A549 (cell line): ENCODE data around the gene GAL3ST2. TPM values are rescaled to one million over a fixed set of nuclear protein-coding genes. Genes with fewer than 3 reads are reported as not detected.
"Not testable (repeated sequence)": the region's sequence is repeated elsewhere in the genome, so short reads cannot be mapped to it uniquely, and the experiment has no call there.

ENCODE experiments used
- ATAC-seq, 2 experiments: fragments of 200-7000 bp in 1 of 2; fragments of >200 bp in 1 of 2; cut with Nextera tagmentation in 1 of 2; cut with Tn5 transposase in 1 of 2; 3 replicates each; pipeline versions ENCODE4 v1.8.0 to v1.9.1; 2018 to 2020; ENCODE audit warnings: mild to moderate bottlenecking in 1 of 2, moderate library complexity in 1 of 2
- CTCF ChIA-PET: fragments of 300-600 bp; sonication (Branson Sonifier 250); formaldehyde crosslinking; extraction: SDS; loops from one replicate; lab custom pipeline; 2021; ENCODE audit warnings: antibody characterized with exemption, inconsistent platforms; lab: Yijun Ruan, JAX
- POLR2A ChIA-PET: fragments of 350-600 bp; formaldehyde crosslinking; extraction: SDS; loops from one replicate; lab custom pipeline; 2021; ENCODE audit warnings: antibody characterized with exemption, inconsistent platforms; lab: Yijun Ruan, JAX
- DNase-seq, 2 experiments: peaks; one replicate each; pipeline versions ENCODE4 v3.0.0 to v3.0.0-alpha.2; 2011 to 2016; ENCODE audit warnings: low read depth in 1 of 2, low spot score in 1 of 2
- FAIRE-seq: peaks from 2 replicates; lab custom pipeline; 2011; peaks lifted over from hg19 to GRCh38; lab: Jason Lieb, UNC
- H3K27ac ChIP-seq, 2 experiments: fragments of >200 bp; sonication (Bioruptor Twin); formaldehyde crosslinking; 3 replicates each; pipeline ENCODE4 v1.5.1; 2016 to 2017
- H3K4me1 ChIP-seq: fragments of >200 bp; sonication (Bioruptor Twin); formaldehyde crosslinking; 3 replicates; pipeline ENCODE4 v1.6.1; 2016
- H3K4me2 ChIP-seq: fragments of >200 bp; sonication (Bioruptor Twin); formaldehyde crosslinking; 3 replicates; pipeline ENCODE4 v1.6.1; 2016
- H3K4me3 ChIP-seq: fragments of >200 bp; sonication (Bioruptor Twin); formaldehyde crosslinking; 3 replicates; pipeline ENCODE4 v1.5.1; 2016
- H3K9me3 ChIP-seq: fragments of >200 bp; sonication (Bioruptor Twin); formaldehyde crosslinking; 3 replicates; pipeline ENCODE4 v1.6.1; 2016
- CBX8 ChIP-seq: fragments of 200-600 bp; sonication (generic); IDR thresholded peaks from 2 replicates; pipeline ENCODE4 v1.6.1; 2016
- CTCF ChIP-seq: fragments of >200 bp; sonication (Bioruptor Twin); formaldehyde crosslinking; IDR thresholded peaks from 3 replicates; pipeline ENCODE4 v1.5.1; 2016
- E2F6 ChIP-seq: IDR thresholded peaks from 2 replicates; pipeline ENCODE4 v1.6.1; 2012; ENCODE audit warnings: low read depth, borderline replicate concordance
- EHMT2 ChIP-seq: fragments of 200-600 bp; sonication (generic); IDR thresholded peaks from 2 replicates; pipeline ENCODE4 v1.6.1; 2016; ENCODE audit warnings: antibody characterized with exemption, low read depth, mild to moderate bottlenecking, moderate library complexity
- EP300 ChIP-seq, 2 experiments: fragments of >200 bp; sonication (Bioruptor Twin); formaldehyde crosslinking; IDR thresholded peaks; 2 replicates in 1 of 2; 3 replicates in 1 of 2; pipeline ENCODE4 v1.6.1; 2016 to 2017
- HOXA7 ChIP-seq: fragments of 250-450 bp; sonication (Bioruptor Pico); IDR thresholded peaks from 2 replicates; pipeline ENCODE4 v1.5.0; 2020; ENCODE audit warnings: mild to moderate bottlenecking, moderate library complexity
- HOXB13 ChIP-seq: fragments of 250-450 bp; sonication (Bioruptor Pico); IDR thresholded peaks from 2 replicates; pipeline ENCODE4 v1.5.0; 2020; ENCODE audit warnings: low read depth, mild to moderate bottlenecking, moderate library complexity
- KDM1A ChIP-seq: fragments of 200-600 bp; sonication (generic); IDR thresholded peaks from 2 replicates; pipeline ENCODE4 v1.6.1; 2016; ENCODE audit warnings: low read depth, mild to moderate bottlenecking
- MAFK ChIP-seq: fragments of 450-650 bp; IDR thresholded peaks from 2 replicates; pipeline ENCODE4 v1.6.1; 2014; ENCODE audit not compliant: partially characterized antibody
- MYC ChIP-seq: IDR thresholded peaks from 2 replicates; pipeline ENCODE4 v1.6.1; 2012; ENCODE audit warnings: mild to moderate bottlenecking, inconsistent platforms, low read length, improper control_type of control experiment, borderline replicate concordance
- NFE2L2 ChIP-seq: fragments of 150-350 bp; conservative IDR thresholded peaks from 2 replicates; pipeline ENCODE4 v1.6.1; 2014; ENCODE audit warnings: low read length
- RCOR1 ChIP-seq: fragments of 150-350 bp; IDR thresholded peaks from 2 replicates; pipeline ENCODE4 v1.6.1; 2014; ENCODE audit warnings: antibody characterized with exemption, low read length, low read depth
- RNF2 ChIP-seq: fragments of 200-600 bp; sonication (generic); IDR thresholded peaks from 2 replicates; pipeline ENCODE4 v1.6.1; 2016; ENCODE audit warnings: low read depth, mild to moderate bottlenecking, antibody characterized with exemption, moderate library complexity, borderline replicate concordance
- WGBS: methylation state at CpG from one replicate; pipeline ENCODE4 v1.1.6; 2017; ENCODE audit errors: missing lambda C conversion rate; 5-methylcytosine and 5-hydroxymethylcytosine counted together
- polyA plus RNA-seq, 4 experiments: library from polyadenylated mRNA; depleted of rRNA in 3 of 4; stranded (reverse); fragments of >200 nt; fragmentation: RNase III in 1 of 4; extraction: RNeasy Plus Mini Kit Qiagen cat#74134 plus additional on column Dnase treatment in 1 of 4; gene quantifications; 2 replicates in 3 of 4; 3 replicates in 1 of 4; pipeline ENCODE4 v1.2.3, GENCODE V29; 2011 to 2017
- TF ChIP-seq, protein P1 (sequence below): fragments of 150-350 bp; IDR thresholded peaks from 2 replicates; pipeline ENCODE4 v1.6.1; 2014; ENCODE audit warnings: low read depth, mild to moderate bottlenecking, low read length

Gene GAL3ST2
- polyA plus RNA-seq, 2 of the 4 experiments (the other 2 are of a cell fraction): 0.61 TPM; not detected in 1

DNA sequence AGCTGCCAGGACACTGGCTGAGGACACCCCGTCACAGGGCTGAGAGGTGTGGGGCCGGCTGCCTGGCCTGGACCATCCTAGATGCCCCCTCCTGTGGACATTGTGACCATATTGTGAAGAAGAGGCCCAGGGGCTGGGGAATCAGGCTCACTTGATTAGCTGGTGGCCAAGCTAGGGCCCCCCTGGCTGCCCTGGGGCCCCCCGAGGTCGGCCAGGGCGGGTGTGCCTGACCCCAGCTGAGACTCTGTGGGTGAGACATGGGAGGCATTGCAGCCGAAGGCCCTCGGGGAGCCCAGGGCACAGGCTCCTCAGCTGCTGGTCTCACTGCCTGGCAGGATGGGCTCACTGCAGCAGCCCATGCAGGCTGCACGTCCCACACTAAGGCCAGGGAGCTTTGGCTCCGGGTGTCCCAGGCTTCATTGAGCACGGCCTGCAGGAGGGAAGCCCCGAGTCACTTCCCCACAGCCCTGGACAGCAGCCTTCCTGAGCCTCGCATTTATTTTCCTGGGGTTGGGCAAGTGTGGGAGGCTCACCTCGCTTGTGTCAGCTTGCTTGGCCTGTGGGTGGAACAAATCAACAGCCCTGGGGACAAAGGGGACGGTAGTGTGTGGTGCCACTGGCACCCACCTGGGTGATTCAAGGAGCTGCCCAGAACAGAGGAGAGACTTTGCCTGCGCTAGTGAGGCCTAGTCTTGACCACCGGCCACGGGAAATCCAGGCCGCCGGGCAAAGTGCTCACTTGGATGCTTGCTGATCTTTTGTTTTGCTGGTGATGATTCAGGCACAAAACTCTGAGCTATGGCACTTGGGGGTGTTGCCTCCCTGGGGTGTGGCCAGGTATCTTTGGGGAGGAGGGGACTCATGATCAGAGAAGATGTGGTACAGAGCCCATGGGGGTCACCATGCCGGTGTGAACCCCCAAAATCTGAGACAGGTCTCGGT, 1.3 kb downstream of the GAL3ST2 start:
- POLR2A ChIA-PET: no interaction called here
- TF ChIP-seq EHMT2 (no peak), CBX8 (no peak), EP300 (IDR thresholded peaks at IDR 0.05) (no peak), RNF2 (no peak), HOXA7 (CRISPR knock-in tag) (no peak), CTCF (no peak), HOXB13 (CRISPR knock-in tag) (no peak), E2F6 (no peak), MYC (no peak)
- H3K4me2 ChIP-seq: no peak overlapping the region

GRCh38 chr2:241780939-241781569, 4.4 kb downstream of the GAL3ST2 start:
- no peak for TF ChIP-seq NFE2L2
- no peak for TF ChIP-seq KDM1A
- TF ChIP-seq EHMT2: no peak
- TF ChIP-seq RCOR1: no peak
- TF ChIP-seq, protein P1, sequence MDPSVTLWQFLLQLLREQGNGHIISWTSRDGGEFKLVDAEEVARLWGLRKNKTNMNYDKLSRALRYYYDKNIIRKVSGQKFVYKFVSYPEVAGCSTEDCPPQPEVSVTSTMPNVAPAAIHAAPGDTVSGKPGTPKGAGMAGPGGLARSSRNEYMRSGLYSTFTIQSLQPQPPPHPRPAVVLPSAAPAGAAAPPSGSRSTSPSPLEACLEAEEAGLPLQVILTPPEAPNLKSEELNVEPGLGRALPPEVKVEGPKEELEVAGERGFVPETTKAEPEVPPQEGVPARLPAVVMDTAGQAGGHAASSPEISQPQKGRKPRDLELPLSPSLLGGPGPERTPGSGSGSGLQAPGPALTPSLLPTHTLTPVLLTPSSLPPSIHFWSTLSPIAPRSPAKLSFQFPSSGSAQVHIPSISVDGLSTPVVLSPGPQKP: no peak
- no peak for TF ChIP-seq MAFK
- ChIA-PET POLR2A (no interaction called here), CTCF (interaction anchor here (1.1 to 2.0 kb wide), 2 partner anchors 8 to 11 kb away, joined by 3 to 5 read pairs; no protein-coding TSS in a partner anchor)
- 70% methylated on average over 5 of the region's 5 CpGs for WGBS
- DNase-seq (no peak), ATAC-seq (no peak), FAIRE-seq (no peak)
- 0 out of 3 replicates have a peak, but pooled peaks cover 5% of the 10 kb centered on the region for H3K4me1 ChIP-seq
- no peak overlapping the region for H3K4me3 ChIP-seq
- peaks cover 6% of the 10 kb centered on the region; the same call in 2 of the 3 replicates for H3K9me3 ChIP-seq
- no peak overlapping the region for H3K4me2 ChIP-seq
- H3K27ac ChIP-seq: no peak overlapping the region

More for the DNA sequence above, 1.3 kb downstream of the GAL3ST2 start:
- ATAC-seq: no peak
- no peak overlapping the region for H3K4me3 ChIP-seq
- no peak for FAIRE-seq
- CTCF ChIA-PET: interaction anchor here (0.5 kb wide), 1 partner anchor 7 kb away, joined by 3 read pairs; no protein-coding TSS in a partner anchor
- WGBS: 87% methylated on average over 5 of the region's 21 CpGs
- H3K9me3 ChIP-seq: peaks cover 4% of the 10 kb centered on the region; the same call in 1 of the 3 replicates
- no peak overlapping the region; a peak in 1 of 6 replicates for H3K27ac ChIP-seq
- H3K4me1 ChIP-seq: peaks cover 22% of the 10 kb centered on the region
- DNase-seq: no peak

- FAIRE-seq, H3K4me1 ChIP-seq, DNase-seq, H3K9me3 ChIP-seq, ATAC-seq, H3K4me3 ChIP-seq, POLR2A ChIA-PET, H3K4me2 ChIP-seq, H3K27ac ChIP-seq: not testable (repeated sequence)
- 58% methylated on average over 3 of the region's 3 CpGs for WGBS
- CTCF ChIA-PET: interaction anchor here (2.0 kb wide), 1 partner anchor 9 kb away, joined by 5 read pairs; no protein-coding TSS in a partner anchor
Observed at GRCh38 chr2:241782053-241782452, 5.4 kb downstream of the GAL3ST2 start.
